ENCODE data around the gene CRACDL. TPM values are rescaled to one million over a fixed set of nuclear protein-coding genes. Genes with fewer than 3 reads are reported as not detected.

The CRACDL gene, protein sequence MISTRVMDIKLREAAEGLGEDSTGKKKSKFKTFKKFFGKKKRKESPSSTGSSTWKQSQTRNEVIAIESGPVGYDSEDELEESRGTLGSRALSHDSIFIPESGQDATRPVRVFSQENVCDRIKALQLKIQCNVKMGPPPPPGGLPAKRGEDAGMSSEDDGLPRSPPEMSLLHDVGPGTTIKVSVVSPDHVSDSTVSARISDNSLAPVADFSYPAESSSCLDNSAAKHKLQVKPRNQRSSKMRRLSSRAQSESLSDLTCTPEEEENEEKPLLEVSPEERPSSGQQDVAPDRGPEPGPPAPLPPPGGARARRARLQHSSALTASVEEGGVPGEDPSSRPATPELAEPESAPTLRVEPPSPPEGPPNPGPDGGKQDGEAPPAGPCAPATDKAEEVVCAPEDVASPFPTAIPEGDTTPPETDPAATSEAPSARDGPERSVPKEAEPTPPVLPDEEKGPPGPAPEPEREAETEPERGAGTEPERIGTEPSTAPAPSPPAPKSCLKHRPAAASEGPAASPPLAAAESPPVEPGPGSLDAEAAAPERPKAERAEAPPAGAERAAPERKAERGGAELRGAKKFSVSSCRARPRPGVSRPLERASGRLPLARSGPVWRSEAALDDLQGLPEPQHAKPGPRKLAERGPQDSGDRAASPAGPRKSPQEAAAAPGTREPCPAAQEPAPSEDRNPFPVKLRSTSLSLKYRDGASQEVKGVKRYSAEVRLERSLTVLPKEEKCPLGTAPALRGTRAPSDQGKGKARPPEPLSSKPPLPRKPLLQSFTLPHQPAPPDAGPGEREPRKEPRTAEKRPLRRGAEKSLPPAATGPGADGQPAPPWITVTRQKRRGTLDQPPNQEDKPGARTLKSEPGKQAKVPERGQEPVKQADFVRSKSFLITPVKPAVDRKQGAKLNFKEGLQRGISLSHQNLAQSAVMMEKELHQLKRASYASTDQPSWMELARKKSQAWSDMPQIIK
- under 1 TPM; 0.10 to 0.46 (median 0.16) TPM for total RNA-seq

DNA sequence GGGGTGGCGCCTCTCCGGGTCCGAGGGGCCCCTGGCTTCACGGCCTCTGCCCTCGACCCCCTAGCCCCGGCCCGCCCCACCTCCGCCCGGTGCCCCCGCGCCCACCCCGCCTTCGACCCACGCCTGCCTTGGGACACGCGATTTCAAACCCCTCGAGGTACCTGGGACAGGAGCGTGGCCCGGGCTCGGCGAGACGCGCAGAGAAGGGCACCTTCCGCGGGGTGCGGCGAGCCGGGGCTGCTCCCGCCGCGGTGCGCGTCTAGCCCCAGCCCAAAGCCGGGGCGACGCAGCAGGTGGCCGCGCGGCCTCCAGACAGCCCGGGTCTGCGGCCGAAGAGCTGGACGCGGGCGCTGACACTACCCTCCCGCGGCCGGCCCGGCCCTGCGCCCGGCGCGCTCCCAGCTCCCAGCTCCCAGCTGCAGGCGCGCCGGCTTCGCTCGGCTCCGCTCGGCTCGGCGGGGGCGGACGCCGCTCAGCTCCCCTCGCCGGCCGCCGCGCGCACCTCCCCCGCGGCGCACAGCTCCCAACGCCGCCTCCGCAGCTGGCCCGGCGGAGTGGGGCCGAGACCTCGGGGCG, at the start of gene CRACDL:
Gene CRACDL, minus strand, starts transcription at position 449 of the 576 bp plus-strand sequence. CDS start 89,425 bp downstream, outside the sequence.
- Mint-ChIP-seq H3K4me3 (peak within 1 kb of the TSS; percentile 75), H3K4me1 (ENCODE audit: low read depth) (peaks cover 10% of the 10 kb centered on the region), H3K36me3 (ENCODE audit: insufficient read depth) (no peaks in the 10 kb centered on the region), H3K9me3 (no peaks in the 10 kb centered on the region), H3K27me3 (ENCODE audit: low read depth) (peaks cover 67% of the 10 kb centered on the region)
- DNase-seq = no peak
- ATAC-seq = peak; percentile 57 to 59

DNA sequence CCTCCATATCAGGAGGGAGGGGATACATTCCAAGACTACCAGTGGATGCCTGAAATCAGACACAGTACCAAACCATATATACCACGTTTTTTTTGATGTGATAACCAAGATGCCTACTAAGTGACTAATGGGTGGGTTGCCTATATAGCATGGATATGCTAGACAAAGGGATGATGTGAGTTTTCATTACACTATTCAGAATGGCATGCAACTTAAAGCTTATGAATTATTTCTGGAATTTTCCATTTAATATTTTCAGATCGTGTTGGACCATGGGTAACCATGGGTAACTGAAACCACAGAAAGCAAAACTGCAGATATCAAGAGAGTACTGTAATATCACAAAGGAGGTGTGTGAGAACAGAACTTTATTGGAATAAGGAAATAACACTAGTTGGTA, 39.6 kb upstream of the CRACDL start:
- Mint-ChIP-seq H3K27me3 (ENCODE audit: low read depth) (peaks cover 23% of the 10 kb centered on the region), H3K4me1 (ENCODE audit: low read depth) (no peaks in the 10 kb centered on the region), H3K36me3 (ENCODE audit: insufficient read depth) (peaks cover 8% of the 10 kb centered on the region), H3K4me3 (no peak overlapping the region), H3K9me3 (peaks cover 43% of the 10 kb centered on the region)
- ATAC-seq (no peak), DNase-seq (no peak)

DNA sequence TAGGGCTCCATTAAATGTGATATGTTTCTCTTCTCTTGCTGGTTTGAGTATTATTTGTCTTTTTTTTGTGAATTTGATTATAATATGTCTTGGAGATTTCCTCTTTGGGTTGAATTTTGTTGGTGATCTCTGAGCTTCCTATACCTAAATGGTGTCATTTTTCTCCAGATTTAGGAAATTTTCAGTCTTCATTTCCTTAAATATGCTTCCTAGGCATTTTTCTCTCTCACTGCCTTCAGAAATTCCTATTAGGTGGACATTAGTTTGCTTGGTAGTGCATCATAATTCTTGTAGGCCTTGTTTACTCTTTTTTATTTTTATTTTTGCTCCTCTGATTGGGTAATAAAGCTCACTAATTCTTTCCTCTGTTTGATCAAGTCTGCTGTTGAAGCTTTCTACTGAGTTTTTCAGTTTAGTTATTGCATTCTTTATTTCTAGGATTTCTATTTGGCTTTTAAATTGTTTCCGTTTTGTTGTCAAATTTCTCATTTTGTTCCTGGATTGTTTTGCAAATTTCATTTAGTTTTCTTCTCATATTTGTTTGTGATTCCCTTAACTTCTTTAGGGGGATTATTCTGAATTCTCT, 36.6 kb upstream of the CRACDL start:
- peaks cover 26% of the 10 kb centered on the region for H3K27me3 Mint-ChIP-seq (ENCODE audit: low read depth)
- no peaks in the 10 kb centered on the region for H3K4me1 Mint-ChIP-seq (ENCODE audit: low read depth)
- no peak for ATAC-seq
- no peak overlapping the region for H3K4me3 Mint-ChIP-seq
- peaks cover 57% of the 10 kb centered on the region for H3K9me3 Mint-ChIP-seq
- H3K36me3 Mint-ChIP-seq (ENCODE audit: insufficient read depth) = peaks cover 2% of the 10 kb centered on the region
- DNase-seq = no peak

DNA sequence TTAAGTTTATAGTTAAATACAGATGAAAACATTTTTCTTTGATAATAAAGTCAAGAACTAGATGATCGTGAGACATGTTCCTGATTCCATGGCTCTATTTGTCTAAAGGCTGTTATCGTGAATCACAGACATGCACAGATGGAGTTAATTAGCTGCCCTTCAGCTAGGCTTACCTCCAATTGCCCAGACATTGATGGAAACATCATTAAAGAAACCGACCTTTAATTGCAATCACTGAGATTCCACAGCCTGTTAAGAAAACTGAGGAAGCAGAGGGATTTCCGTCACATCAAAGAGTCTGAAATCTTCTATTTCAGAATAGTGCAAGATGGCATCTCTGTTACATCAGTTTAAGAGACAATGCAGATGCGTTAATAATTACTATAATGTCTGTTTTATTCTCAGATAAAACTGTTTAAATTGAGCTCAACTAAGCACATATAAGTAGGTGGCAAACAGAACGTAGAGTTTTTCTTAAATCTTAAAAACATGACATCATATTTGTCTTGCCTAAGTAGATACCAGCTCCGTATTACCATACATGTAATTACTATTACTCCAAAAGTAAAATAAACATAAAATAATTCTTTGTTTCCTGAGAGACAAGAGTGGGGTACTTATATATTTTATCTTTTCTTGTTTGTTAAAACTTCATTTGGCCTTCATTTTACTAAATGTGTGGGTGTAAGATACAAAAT, 23.9 kb upstream of the CRACDL start:
- Mint-ChIP-seq H3K27me3 (ENCODE audit: low read depth) (no peaks in the 10 kb centered on the region), H3K36me3 (ENCODE audit: insufficient read depth) (no peaks in the 10 kb centered on the region), H3K4me3 (no peak overlapping the region), H3K9me3 (peaks cover 22% of the 10 kb centered on the region), H3K4me1 (ENCODE audit: low read depth) (no peaks in the 10 kb centered on the region)
- ATAC-seq = no peak
- no peak for DNase-seq

DNA sequence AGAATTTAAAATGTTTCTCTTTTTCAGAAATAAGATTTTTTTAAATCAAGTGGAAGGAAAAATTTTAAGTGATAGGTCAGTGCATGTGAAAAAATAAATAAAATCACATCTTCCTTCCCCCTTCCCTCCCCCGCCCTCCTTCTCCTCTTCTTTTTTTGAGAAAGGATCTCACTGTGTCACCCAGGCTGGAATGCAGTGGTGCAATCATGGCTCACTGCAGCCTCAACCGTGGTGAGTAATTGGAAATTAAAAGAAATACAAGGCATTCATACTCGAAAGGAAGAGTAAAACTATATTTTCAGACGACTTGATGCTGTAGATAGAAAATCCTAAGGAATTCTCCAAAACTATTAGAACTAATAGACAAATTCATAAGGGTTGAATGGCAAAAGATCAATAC, 16.9 kb upstream of the CRACDL start:
- Mint-ChIP-seq H3K4me1 (ENCODE audit: low read depth) (no peaks in the 10 kb centered on the region), H3K4me3 (no peak overlapping the region), H3K36me3 (ENCODE audit: insufficient read depth) (no peaks in the 10 kb centered on the region), H3K27me3 (ENCODE audit: low read depth) (peaks cover 35% of the 10 kb centered on the region), H3K9me3 (no peaks in the 10 kb centered on the region)
- ATAC-seq = no peak
- DNase-seq = no peak

DNA sequence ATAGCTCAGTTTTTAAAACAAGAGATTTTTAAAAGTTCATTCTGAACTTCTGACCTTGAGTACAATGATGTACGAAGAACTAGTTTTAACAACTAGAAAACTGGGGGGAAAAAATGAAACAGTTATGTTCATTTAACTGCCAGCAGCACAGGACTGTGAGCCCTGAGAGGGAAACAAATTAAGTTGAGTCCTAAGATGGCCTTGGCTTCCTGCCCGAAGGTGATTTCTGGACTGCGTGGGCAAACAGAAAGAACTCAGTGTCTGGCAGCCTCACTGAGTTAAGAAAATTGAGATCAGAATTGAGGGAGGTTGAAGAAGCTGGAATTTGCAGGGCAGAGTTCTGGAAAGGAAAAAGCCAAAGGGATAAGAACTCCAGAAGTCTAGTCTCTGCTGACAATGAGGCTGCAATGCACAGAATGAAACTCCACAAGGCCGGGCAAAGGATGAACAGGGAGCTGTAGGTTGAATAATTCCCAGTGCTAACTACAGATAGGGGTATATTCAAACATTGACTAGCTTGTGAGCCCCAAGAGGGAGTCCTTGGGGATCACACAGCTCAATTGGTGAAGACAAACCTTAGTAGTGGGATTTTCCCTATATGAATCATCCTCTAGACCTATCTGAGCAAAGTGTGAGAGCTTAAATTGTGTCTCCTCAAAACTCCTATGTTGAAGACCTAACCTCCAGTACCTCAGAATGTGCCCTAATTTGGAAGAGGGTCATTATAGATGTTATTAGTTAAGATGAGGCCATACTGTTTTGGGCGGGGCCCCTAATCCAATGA, 13.1 kb upstream of the CRACDL start:
- Mint-ChIP-seq H3K36me3 (ENCODE audit: insufficient read depth) (no peaks in the 10 kb centered on the region), H3K27me3 (ENCODE audit: low read depth) (peaks cover 45% of the 10 kb centered on the region), H3K9me3 (no peaks in the 10 kb centered on the region), H3K4me1 (ENCODE audit: low read depth) (no peaks in the 10 kb centered on the region), H3K4me3 (no peak overlapping the region)
- DNase-seq = no peak
- ATAC-seq = no peak

DNA sequence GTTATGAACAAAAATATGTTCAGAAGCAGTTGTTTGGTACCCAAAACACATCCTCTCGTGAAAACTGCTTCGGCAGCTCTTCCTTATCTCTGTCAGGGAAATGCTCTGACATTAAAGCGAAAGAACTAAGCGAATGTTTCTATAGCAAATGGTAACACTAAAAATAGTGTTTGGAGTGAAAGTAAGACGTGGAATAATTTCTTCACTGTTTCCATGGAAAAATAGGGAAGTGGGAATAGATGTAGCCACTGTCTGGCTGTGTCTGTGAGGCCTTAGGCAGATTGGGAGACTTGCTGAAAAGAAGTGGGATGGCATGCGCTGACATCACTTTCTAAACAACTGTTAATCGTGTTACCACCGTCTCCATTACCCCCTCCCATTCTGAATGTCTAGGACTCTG, 11.5 kb upstream of the CRACDL start:
- ATAC-seq = no peak
- Mint-ChIP-seq H3K36me3 (ENCODE audit: insufficient read depth) (no peaks in the 10 kb centered on the region), H3K4me1 (ENCODE audit: low read depth) (no peaks in the 10 kb centered on the region), H3K4me3 (no peak overlapping the region), H3K27me3 (ENCODE audit: low read depth) (peaks cover 38% of the 10 kb centered on the region), H3K9me3 (no peaks in the 10 kb centered on the region)
- no peak for DNase-seq

DNA sequence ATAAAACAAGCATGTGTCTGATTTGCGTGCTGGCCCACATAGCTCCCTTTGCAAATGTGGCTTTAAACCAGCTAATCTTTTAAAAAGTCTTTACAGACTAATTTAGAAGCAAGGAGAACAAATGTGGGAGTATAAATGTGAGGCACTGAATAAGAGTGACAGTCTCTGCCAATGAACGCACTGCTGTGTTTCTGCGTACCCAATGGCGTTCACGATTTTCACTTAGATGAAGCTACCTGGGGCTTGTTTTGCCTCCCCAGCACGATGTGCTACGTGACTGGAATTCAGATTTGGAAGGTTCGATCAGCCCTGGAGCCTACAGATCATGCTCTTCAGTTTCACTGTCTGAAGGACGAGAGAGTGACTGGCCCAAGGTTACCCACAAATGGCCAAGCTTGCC, 10.8 kb upstream of the CRACDL start:
- Mint-ChIP-seq H3K36me3 (ENCODE audit: insufficient read depth) (no peaks in the 10 kb centered on the region), H3K4me1 (ENCODE audit: low read depth) (no peaks in the 10 kb centered on the region), H3K27me3 (ENCODE audit: low read depth) (peaks cover 37% of the 10 kb centered on the region), H3K4me3 (no peak overlapping the region), H3K9me3 (no peaks in the 10 kb centered on the region)
- no peak for ATAC-seq
- no peak for DNase-seq

DNA sequence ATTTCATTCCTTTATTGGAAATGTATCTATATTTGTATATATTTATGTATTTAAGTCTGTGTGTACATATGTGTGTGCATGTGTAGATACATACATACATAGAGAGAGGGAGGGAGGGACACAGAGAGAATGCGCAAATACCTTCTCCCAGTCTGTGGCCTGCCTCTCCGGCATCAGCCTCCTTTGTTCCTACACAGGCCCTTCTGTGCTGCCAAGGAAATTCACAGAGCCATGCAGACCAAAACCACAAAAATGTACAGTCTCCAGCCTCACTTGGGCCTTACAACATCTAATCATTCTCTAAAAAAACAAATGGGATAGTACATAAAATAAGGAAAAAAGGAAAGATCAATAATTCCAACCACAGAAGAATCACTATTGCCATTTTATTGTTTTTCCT, 8.8 kb upstream of the CRACDL start:
- Mint-ChIP-seq H3K4me3 (no peak overlapping the region), H3K9me3 (no peaks in the 10 kb centered on the region), H3K27me3 (ENCODE audit: low read depth) (peaks cover 27% of the 10 kb centered on the region), H3K4me1 (ENCODE audit: low read depth) (no peaks in the 10 kb centered on the region), H3K36me3 (ENCODE audit: insufficient read depth) (no peaks in the 10 kb centered on the region)
- DNase-seq = no peak
- no peak for ATAC-seq

DNA sequence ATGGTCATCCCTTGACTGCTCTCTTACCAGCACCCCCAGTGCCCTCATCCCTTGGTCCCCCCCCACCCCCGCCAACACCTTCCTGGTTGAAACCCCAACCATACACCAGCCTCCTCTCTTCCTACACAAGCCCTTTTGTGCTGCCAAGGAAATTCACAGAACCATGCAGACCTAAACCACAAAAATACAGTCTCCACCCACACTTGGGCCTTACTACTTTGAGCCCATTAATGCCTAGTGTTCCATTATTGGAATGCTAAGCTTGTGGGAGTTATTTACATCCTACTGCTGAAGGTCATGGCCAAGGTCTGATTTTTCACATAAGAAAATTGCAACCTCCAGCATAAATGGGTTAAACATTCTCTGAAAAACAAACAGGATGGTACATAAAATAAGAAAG, 4.1 kb upstream of the CRACDL start:
- no peak overlapping the region for H3K4me3 Mint-ChIP-seq
- ATAC-seq (no peak), DNase-seq (no peak)
- peaks cover 35% of the 10 kb centered on the region for H3K27me3 Mint-ChIP-seq (ENCODE audit: low read depth)
- H3K9me3 Mint-ChIP-seq = no peaks in the 10 kb centered on the region
- H3K36me3 Mint-ChIP-seq (ENCODE audit: insufficient read depth) = no peaks in the 10 kb centered on the region
- peaks cover 10% of the 10 kb centered on the region for H3K4me1 Mint-ChIP-seq (ENCODE audit: low read depth)

DNA sequence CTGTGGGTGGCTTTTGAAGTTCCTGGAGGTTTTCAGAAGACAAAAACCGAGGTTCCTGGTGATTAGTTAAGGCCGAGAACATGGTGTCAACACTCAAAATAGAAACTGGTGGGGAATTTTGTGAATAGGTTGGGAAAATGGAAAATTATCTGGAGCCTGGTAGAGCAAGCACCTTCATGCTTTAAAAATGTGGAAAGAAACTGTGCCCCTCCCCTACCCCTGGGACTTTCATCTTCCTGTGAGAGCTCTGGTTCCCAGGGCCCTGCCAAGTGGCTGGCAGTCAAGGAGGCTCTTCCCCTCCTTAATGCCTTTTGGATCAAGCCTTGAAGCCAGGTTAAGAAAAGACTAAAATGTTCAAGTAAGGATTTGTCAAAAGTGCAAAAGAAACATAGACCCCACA, 1.9 kb upstream of the CRACDL start:
- peak overlapping the region; percentile 46 for H3K4me3 Mint-ChIP-seq
- DNase-seq (no peak), ATAC-seq (no peak)
- peaks cover 10% of the 10 kb centered on the region for H3K4me1 Mint-ChIP-seq (ENCODE audit: low read depth)
- no peaks in the 10 kb centered on the region for H3K9me3 Mint-ChIP-seq
- no peaks in the 10 kb centered on the region for H3K36me3 Mint-ChIP-seq (ENCODE audit: insufficient read depth)
- H3K27me3 Mint-ChIP-seq (ENCODE audit: low read depth) = peaks cover 55% of the 10 kb centered on the region

DNA sequence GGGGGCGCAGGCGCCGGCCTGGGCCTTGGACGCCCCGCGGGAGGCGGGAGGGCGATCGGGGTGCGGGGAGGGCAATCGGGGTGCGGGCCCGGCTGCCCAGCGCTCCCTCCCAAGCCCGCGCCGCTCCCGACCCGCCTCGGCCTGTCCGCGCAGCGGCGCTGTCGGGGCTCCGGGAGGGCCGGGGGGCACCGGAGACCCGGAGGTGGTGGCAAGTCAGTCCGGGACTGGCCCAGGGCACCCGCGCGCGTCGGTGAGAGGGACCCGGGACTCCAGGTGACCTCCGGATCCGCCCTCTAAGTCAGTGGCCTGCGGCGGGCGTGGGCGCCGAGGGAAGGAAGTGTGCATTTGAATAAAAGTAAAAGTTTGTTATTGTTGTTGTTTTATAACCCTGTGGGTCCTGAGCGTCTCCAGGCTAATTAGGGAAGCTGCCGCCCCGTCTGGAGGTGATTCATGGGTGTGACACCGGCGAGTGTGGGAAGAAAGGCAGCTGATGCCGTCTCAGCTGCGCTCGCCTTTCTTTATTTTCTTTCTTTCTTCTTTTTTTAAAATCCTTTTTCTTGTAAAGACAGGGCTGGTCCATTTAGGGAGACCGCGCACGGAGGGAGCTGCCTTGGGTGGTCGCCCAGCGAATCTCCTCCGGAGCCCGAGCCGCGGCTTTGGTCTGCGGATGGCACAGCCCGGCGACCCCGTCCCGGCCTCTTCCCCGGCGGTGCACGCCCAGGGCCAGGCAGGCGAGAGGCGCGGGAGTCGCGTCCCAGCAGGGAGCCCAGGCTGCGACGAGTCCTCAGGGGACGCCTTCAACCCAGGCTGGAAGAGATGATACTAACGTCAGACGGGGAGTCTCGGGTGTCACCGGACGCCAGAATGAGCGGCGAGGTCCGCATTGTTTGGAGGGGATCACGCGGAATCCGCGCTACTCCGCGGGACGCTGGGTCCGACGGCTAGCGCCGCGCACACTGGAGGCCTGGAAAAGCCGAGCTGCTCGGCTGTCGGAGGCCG, 627 bp upstream of the CRACDL start:
- no peaks in the 10 kb centered on the region for H3K9me3 Mint-ChIP-seq
- H3K4me1 Mint-ChIP-seq (ENCODE audit: low read depth) = peaks cover 10% of the 10 kb centered on the region
- H3K27me3 Mint-ChIP-seq (ENCODE audit: low read depth) = peaks cover 64% of the 10 kb centered on the region
- DNase-seq (no peak), ATAC-seq (peak; percentile 61 to 63)
- H3K4me3 Mint-ChIP-seq = peak overlapping the region; percentile 75
- no peaks in the 10 kb centered on the region for H3K36me3 Mint-ChIP-seq (ENCODE audit: insufficient read depth)
